Measurements from ENCODE around the gene SLC22A3.

DNA sequence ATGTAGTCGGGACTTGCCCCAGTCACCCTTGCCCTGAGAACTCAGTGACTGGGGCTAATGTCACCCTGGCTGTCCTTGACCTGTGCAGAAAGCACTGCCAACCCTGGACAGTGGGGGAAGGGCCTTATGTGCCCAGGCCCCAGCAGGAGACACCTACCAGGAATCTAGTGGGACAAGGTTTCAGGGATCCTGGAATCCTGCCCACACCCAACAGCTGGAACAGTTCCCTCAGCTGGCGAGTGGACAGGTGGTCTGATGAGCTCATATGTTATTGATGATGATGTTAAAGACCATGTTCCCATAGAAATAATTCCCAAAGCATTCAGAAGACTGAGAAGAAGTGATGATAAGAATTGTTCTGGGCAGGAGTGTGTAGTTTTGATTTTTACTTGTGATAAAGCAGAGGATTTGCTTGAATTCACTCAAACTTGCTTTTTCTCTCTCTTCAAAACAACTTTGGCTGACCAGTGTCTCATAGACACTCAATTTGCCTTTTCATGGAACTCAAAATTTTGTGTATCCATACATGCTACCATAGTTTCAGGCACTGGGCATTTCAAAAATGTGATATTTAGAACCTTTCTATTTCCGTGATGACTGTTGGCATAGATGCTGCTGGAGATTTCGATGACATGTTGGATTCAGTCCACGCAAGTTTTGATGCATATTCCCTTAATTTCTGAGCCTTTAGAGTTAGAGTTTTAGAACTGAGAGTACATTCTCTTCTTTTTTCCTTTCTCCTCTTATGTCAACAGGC, 79.3 kb downstream of the SLC22A3 start:
- TF ChIP-seq, protein P1, sequence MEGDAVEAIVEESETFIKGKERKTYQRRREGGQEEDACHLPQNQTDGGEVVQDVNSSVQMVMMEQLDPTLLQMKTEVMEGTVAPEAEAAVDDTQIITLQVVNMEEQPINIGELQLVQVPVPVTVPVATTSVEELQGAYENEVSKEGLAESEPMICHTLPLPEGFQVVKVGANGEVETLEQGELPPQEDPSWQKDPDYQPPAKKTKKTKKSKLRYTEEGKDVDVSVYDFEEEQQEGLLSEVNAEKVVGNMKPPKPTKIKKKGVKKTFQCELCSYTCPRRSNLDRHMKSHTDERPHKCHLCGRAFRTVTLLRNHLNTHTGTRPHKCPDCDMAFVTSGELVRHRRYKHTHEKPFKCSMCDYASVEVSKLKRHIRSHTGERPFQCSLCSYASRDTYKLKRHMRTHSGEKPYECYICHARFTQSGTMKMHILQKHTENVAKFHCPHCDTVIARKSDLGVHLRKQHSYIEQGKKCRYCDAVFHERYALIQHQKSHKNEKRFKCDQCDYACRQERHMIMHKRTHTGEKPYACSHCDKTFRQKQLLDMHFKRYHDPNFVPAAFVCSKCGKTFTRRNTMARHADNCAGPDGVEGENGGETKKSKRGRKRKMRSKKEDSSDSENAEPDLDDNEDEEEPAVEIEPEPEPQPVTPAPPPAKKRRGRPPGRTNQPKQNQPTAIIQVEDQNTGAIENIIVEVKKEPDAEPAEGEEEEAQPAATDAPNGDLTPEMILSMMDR (IDR thresholded peaks at IDR 0.05) = no peak
- TF ChIP-seq EZH2phosphoT487 (IDR thresholded peaks at IDR 0.05) = no peak
- TF ChIP-seq EZH2 (IDR thresholded peaks at IDR 0.05) = no peak
